GM19468 (cell line): ENCODE data around the gene CACNB2.
"Not testable (repeated sequence)": the region's sequence is repeated elsewhere in the genome, so short reads cannot be mapped to it uniquely, and the experiment has no call there.

Experiments
- ATAC-seq: cut with Tn5 transposase; IDR thresholded peaks from one replicate; pipeline ENCODE4 v1.9.1; 2021; ENCODE audit warnings: mild to moderate bottlenecking, moderate library complexity, moderate number of reproducible peaks; ENCODE audit not compliant: unreplicated experiment; ENCODE audit errors: extremely low read depth

CACNB2 gene

DNA sequence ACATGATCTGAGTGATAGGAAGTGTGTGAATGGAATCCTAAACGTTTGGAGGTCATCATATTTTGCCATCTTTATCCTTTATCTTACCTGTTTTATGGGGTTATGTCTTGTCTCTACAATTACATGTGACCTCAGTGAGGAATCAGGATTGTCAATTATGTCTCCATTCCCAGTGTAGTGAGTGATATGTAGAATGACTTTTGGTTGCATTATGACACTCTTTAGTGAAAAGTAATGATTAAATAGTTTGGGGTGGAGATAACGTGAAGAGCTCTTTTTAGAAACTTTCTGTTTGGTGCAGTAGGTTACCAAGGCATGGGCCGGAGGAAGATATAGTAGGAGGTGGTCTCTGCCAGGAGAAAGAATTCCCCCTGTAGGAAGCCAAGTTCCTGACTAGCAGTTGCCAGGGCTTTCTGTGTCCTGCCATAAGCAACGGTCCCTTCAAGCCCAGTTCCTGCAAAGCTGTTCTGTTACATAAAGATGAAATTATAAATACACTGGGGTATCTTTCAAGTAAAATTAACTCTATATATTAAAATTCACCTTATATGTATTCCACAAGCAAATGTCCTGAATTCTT, 282.9 kb downstream of the CACNB2 start:
- no peak for ATAC-seq

GRCh38 chr10:18424200-18424599, 284.0 kb downstream of the CACNB2 start:
- no peak for ATAC-seq

GRCh38 chr10:18429335-18429734, 289.1 kb downstream of the CACNB2 start:
- ATAC-seq, result no peak

GRCh38 chr10:18436902-18437301, 296.7 kb downstream of the CACNB2 start:
- no peak for ATAC-seq

GRCh38 chr10:18437486-18437885, 297.3 kb downstream of the CACNB2 start:
- ATAC-seq, result no peak

DNA sequence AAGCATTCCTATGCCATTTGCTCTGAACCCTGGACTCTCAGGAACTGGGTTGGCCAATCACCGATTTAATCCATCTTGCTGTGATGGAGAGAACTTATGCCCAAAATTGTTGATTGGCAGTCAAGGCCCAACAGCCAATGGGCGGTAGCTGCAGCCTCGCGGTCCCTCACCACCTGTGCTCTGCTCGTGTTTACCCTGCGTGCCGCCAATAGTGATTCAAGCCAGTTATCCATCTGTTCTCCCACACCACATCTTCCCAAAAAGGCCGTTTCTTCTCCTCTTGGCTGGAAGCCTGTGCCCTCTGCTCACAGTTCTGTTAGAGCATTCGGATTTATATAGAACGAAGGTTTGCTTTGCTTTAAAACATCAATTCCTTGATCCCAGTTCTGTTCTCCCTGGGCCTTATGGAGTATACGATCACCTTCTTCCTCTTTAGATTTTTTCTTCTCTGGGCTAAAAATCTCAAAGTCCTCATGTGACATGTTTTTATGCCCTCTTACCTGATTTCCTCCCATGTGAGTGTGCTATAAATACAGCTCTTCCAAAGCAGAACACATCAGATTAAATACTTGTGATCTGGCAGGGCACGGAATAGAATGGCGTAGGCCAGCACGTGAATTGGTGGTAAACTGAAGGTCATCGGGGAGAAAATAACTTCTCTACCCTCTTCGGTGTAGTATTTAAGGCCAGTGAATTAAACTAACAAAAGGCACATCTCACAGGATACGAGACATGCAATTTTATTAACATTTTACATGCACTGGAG, 298.3 kb downstream of the CACNB2 start:
- ATAC-seq, result no peak

- ATAC-seq, result no peak
Measured at GRCh38 chr10:18439601-18440000, 299.4 kb downstream of the CACNB2 start.

- not testable (repeated sequence) for ATAC-seq
Measured at GRCh38 chr10:18445635-18446034, 305.4 kb downstream of the CACNB2 start.

GRCh38 chr10:18446205-18446604, 306.0 kb downstream of the CACNB2 start:
- ATAC-seq, result no peak

DNA sequence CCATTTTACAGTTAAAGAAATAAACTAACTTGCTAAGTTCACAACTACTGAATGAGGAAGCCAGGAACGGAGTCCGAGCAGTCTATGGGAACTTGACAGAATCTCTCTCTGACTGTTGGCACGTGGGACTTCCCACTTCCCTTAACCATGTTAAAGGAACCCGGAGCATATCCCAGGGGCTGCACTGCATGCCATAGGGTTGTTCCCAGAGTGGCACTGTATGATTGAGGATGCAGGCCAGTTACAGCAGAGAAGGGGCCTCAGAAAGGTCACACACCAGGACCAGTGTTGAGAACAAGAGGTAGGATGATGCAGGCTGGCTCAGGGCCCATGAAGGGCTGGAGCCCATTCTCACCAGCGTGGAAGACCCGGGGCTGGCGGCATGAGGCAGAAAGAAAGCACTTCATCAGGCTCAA, 309.4 kb downstream of the CACNB2 start:
- ATAC-seq, result no peak

DNA sequence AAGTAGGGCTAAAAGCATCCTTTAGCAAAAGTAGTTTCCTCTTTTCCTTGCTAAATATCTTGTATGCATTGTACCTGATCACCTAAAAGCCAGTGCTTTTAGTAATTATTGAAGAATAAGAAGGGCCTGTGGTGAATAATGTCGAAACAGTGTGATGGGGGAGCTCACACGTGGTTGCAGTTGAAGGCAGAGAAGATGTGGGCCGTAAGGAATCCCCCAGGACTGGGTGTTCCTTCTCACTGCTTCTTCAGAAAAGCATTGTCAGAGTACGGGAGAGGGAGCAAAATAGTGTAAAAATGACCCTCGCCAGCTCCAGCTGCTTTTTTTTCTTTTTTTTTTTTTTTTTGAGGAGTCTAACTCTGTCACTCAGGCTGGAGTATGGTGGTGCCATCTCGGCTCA, 310.1 kb downstream of the CACNB2 start:
- ATAC-seq, result no peak

GRCh38 chr10:18455086-18455884, 315.1 kb downstream of the CACNB2 start:
- ATAC-seq, result no peak

DNA sequence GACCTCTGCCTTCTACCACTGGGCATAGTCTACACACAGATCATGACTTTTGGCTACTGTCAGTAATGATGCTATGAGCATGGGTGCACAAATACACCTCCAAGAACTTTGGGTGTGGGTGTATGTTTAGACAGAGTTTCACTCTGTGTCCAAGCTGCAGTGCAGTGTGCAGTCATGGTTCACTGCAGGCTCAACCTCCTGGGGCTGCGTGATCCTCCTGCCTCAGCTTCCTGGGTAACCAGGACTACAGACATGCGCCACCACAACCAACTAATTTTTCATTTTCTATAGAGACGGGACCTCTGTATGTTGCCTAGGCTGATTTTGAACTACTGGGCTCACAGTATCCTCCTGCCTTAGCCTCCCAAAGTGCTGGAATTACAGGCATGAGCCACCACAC, 316.8 kb downstream of the CACNB2 start:
- ATAC-seq, result peak; percentile 99

DNA sequence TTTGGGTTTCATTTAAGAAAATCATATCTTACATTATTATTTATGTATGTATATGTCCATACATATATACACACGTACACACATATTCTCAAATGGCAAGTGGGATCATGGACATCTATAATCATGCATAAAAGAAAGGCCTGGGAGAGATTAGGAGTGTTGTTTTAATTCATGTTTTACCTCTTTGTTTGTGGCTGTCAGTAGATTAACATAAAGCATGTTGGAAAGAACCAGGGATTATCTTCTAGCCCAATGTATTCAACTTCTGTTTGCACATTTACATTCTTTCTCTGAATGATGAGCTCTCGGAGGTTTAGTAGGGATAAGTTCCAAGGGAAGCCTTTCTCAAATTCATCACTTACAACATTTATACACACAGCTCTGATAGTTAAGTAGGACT, 319.8 kb downstream of the CACNB2 start:
- no peak for ATAC-seq

GRCh38 chr10:18463673-18464211, 323.5 kb downstream of the CACNB2 start:
- ATAC-seq, result no peak

- ATAC-seq, result no peak
Measured at GRCh38 chr10:18469125-18469524, 328.9 kb downstream of the CACNB2 start.

- no peak for ATAC-seq
Measured at GRCh38 chr10:18472977-18473376, 332.8 kb downstream of the CACNB2 start.

- ATAC-seq, result no peak
Measured at GRCh38 chr10:18473424-18474117, 333.3 kb downstream of the CACNB2 start.

DNA sequence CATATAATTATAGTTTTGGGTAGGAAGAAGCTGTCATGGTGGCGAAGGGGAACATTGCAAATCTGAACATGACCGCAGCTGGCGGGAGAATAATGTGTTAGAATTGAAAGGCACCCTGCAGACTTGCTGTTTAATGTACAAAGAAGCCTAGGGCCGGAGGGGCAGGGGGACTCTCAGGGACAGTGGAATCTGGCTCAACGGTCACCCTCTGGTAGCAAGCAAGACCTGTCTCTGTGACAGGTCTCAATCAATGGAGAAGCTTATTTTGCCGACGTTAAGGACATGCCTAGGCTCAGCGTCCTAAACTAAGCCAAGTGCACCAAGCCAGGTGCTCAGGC, 333.9 kb downstream of the CACNB2 start:
- no peak for ATAC-seq

DNA sequence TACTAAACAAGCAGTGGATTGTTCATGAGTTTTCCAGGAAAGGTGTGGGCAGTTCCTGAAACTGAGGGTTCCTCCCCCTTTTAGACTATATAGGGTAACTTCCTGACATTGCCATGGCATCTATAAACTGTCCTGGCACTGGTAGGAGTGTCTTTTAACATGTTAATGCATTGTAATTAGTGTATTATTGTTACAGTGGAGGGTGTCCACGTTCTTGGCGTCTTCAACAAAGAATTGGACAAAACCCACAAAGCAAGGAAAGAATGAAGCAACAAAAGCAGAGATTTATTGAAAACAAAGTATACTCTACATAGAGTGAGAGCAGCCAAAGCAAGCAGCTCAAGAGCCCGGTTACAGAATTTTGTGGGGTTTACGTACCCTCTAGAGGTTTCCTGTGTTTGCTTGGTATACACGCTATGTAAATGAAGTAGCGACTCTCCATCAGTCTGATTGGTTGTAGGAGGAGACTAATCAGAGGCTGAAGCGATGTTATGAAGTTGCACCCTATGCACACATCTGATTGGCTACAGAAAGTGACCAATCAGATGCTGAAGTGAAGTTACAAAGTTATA, 335.9 kb downstream of the CACNB2 start:
- no peak for ATAC-seq
